AG09309 (cell line): ENCODE measurements around the gene IDH1.

Source experiments
- DNase-seq: peaks from one replicate; pipeline ENCODE4 v3.0.0-alpha.2; 2010; ENCODE audit warnings: low read depth
- H3K4me3 ChIP-seq: 2 replicates; pipeline ENCODE4 v1.5.1; 2011; ENCODE audit warnings: mild to moderate bottlenecking, low read depth, low read length, moderate library complexity; ENCODE audit not compliant: control insufficient read depth
- TF ChIP-seq, protein P1 (sequence below): IDR thresholded peaks from 2 replicates; pipeline ENCODE4 v1.5.1; 2011; ENCODE audit warnings: mild to moderate bottlenecking, low read depth, low read length, inconsistent platforms; ENCODE audit not compliant: insufficient read depth, control insufficient read depth; ENCODE audit errors: missing control alignments

IDH1 gene

DNA sequence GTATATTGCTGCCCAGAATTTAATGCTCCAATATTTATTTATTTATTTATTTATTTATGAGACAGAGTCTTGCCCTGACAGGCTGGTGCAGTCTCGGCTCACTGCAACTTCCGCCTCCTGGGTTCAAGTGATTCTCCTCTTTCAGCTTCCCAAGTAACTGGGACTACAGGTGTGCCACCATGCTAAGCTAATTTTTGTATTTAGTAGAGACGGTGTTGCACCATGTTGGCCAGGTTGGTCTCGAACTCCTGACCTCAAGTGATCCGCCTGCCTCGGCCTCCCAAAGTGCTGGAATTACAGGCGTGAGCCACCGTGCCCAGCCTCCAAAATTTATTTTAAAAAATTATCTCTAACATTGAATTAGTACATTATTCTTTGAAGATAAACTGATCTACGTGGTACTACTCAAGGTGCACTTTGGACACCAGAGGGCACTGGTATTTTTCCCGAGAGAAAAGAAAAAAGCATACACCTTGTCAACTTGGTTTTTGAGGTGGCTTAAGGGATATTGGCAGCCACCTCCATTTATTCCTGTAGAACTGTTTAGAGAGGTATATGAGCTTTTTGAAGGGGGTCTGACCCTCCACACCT, 1.4 kb upstream of the IDH1 start:
- H3K4me3 ChIP-seq, result no peak overlapping the region
- TF ChIP-seq, protein P1, sequence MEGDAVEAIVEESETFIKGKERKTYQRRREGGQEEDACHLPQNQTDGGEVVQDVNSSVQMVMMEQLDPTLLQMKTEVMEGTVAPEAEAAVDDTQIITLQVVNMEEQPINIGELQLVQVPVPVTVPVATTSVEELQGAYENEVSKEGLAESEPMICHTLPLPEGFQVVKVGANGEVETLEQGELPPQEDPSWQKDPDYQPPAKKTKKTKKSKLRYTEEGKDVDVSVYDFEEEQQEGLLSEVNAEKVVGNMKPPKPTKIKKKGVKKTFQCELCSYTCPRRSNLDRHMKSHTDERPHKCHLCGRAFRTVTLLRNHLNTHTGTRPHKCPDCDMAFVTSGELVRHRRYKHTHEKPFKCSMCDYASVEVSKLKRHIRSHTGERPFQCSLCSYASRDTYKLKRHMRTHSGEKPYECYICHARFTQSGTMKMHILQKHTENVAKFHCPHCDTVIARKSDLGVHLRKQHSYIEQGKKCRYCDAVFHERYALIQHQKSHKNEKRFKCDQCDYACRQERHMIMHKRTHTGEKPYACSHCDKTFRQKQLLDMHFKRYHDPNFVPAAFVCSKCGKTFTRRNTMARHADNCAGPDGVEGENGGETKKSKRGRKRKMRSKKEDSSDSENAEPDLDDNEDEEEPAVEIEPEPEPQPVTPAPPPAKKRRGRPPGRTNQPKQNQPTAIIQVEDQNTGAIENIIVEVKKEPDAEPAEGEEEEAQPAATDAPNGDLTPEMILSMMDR, result no peak
- DNase-seq, result no peak

DNA sequence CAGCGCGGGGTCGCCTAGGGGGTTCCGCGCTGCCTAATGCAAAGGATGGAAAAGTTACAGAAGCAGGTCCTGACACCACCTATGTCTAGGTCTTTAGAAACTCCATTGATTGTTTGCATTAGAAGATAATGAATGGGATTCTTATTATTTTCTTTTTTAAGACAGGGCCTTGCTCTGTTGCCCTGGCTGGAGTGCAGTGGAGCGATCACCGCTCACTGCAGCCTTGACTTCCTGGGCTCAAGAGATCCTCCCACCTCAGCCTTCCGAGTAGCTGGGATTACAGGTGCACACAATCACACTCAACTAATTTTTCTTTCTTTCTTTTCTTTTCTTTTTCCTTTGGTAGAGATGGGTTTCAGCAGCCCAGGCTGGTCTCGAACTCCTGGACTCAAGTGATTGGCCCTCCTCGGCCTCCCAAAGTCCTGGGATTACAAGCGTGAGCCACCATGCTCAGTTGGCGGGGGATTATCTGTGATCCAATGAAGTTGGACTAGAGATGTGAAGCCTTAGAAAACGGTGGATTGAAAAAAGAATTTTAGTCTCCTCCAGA, 761 bp upstream of the IDH1 start:
- peak overlapping the region; percentile 69 for H3K4me3 ChIP-seq
- TF ChIP-seq, protein P1, result no peak
- no peak for DNase-seq

DNA sequence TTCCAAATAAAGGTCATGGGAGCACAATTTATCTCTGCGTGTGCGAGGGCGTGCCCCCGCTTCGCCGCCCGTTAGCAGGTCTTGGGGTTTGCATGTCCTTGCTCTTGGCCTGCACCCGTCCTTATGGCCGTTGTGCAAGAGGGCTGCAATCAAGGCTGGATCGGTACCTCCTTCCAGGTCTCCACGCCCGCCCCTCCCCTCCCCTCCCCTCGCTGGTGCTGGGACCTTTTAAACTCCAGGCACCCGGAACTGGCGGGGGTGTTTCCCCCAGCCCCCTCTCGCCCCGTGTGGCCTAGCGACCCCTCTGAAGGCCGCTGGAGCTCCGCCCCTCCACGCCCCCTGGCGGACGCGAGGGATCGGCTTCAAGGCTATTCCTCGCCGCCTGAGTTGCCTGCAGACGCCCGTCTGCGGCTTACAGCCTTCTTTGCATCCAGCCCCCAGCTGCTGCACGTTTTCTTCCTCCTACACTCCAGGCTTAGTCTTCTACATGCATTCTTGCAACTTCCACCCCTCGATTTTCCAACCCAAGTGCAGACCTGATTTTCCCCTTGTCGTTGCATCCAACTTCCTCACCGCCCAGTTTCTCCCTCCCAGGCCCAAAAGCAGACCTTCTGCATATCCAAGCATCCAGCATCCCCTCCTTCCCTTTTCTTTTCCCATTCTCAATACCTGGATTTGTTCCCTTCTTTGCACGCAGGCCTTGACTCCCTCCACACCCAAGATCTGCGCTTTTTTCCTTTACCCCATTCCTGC, 577 bp downstream of the IDH1 start:
- DNase-seq, result no peak
- peak overlapping the region; percentile 69 for H3K4me3 ChIP-seq
- TF ChIP-seq, protein P1, result peak; percentile 90

DNA sequence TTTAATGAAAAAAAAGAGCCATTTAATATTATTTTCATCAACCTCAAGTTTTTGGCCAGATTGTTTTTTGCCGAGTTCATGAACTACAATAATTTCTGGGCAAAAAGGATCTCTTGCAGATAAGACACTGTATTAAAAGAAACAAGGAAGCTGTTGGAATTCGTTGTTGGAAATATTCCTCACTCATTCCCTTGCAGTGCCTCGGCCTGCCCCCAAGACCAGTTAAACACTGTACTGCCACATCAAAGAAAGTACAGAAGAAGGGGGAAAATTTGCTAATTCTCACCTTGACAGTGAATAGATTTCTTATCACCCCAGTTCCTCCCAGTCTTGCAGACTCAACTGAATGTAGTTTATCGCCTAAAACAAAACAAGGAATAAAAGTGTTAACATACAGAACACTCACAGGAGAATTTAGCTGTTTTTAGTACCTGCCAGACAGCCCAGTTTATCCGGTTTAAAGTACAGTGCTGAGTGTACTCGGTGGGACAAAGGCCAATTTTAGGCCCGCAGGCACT, 1.2 kb downstream of the IDH1 start:
- peak overlapping the region; percentile 69 for H3K4me3 ChIP-seq
- no peak for DNase-seq
- TF ChIP-seq, protein P1, result no peak

DNA sequence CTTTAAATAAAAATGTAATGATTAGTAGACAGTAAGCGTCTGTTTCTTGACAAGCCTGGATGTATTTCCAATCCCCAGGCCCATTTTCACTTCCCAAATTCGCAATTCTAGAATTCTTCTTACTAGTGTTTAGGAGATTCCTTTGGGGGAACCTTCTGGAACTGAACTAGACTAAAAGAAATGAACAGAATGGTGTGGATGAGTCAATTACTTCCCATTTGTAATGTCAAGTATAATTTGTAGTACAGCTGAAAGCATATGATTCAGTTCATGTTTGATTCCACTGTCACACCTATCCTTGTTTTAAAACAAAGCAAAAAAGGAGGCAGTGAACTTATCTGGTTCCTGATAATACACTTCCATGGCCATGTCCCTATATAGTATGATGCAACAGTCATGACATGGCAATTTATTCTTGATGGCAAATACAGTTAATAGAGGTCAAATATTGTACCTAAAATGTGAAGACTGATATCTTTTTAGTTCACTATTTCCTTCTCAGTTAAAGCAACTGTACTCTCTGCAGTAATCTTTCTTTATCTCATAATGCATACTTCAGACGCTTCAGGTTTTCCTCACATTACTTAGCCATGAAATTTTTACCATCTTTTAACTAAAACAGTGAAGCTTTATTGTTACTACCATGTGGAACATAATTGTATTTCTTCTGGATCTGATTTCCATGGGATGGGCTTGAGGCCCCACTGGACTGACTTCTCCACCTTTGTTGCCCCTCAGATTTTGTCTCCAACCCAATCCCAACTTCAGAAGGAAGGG, 2.0 kb downstream of the IDH1 start:
- no peak for DNase-seq
- TF ChIP-seq, protein P1, result no peak
- H3K4me3 ChIP-seq, result no peak overlapping the region

DNA sequence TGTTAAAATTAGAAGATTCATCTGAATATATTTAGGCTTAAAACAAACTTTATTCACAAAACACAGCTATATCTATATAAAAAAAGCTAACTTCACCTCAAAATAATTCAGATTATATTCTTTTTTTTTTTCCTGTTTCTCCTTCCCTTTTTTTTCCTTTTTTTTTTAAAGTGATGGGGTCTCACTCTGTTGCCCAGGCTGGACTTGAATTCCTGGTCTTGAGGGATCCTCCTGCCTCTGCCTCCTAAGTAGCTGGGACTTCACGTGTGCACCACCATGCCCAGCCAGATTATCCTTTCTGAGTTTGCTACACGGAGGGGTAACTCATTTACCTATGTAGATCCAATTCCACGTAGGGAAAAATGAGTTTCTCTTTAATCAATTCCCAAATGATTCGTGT, 3.8 kb downstream of the IDH1 start:
- TF ChIP-seq, protein P1, result no peak
- no peak for DNase-seq
- H3K4me3 ChIP-seq, result no peak overlapping the region
